Liver (tissue), 9 donors: ENCODE measurements around the gene RSRC1. TPM values are rescaled to one million over a fixed set of nuclear protein-coding genes. Genes with fewer than 3 reads are reported as not detected.

Experiments
- DNase-seq: peaks from one replicate; pipeline ENCODE4 v3.0.0-alpha.2; 2017; ENCODE audit warnings: low spot score
- H3K27ac ChIP-seq, 2 donors: one replicate each; pipeline ENCODE4 v1.7.0; 2013; ENCODE audit warnings: inconsistent platforms in 2 of 2, low read length in 2 of 2, control low read depth in 1 of 2, low read depth in 1 of 2, mild to moderate bottlenecking in 1 of 2
- H3K27me3 ChIP-seq, 4 donors: one replicate each; pipeline versions ENCODE4 v1.6.1 to v1.7.0; 2013; ENCODE audit warnings: low read length in 3 of 4, inconsistent platforms in 1 of 4, mild to moderate bottlenecking in 1 of 4, moderate library complexity in 1 of 4; ENCODE audit not compliant: control insufficient read depth in 4 of 4, insufficient read depth in 4 of 4
- H3K36me3 ChIP-seq, 4 donors: one replicate each; pipeline versions ENCODE4 v1.6.1 to v1.7.0; 2013; ENCODE audit warnings: low read length in 3 of 4, mild to moderate bottlenecking in 3 of 4, low read depth in 1 of 4, moderate library complexity in 1 of 4; ENCODE audit not compliant: control insufficient read depth in 4 of 4, insufficient read depth in 3 of 4
- H3K4me1 ChIP-seq, 4 donors: one replicate each; pipeline versions ENCODE4 v1.6.1 to v1.7.0; 2013; ENCODE audit warnings: low read length in 3 of 4, mild to moderate bottlenecking in 3 of 4, moderate library complexity in 1 of 4; ENCODE audit not compliant: control insufficient read depth in 4 of 4, insufficient read depth in 4 of 4
- H3K4me3 ChIP-seq, 3 donors: one replicate each; pipeline versions ENCODE4 v1.6.1 to v1.7.0; 2013; ENCODE audit warnings: low read length in 3 of 3, control low read depth in 1 of 3, low read depth in 1 of 3, mild to moderate bottlenecking in 1 of 3
- H3K9ac ChIP-seq, 2 donors: one replicate each; pipeline ENCODE4 v1.7.0; 2013; ENCODE audit warnings: low read length in 2 of 2, mild to moderate bottlenecking in 2 of 2, moderate library complexity in 2 of 2, control low read depth in 1 of 2, low read depth in 1 of 2
- H3K9me3 ChIP-seq, 4 donors: one replicate each; pipeline versions ENCODE4 v1.6.1 to v1.7.0; 2013; ENCODE audit warnings: low read length in 3 of 4; ENCODE audit not compliant: control insufficient read depth in 4 of 4
- ATF3 ChIP-seq: IDR thresholded peaks from 2 replicates; pipeline ENCODE4 v1.6.1; 2016; ENCODE audit warnings: antibody characterized with exemption
- CTCF ChIP-seq: fragments of 150-350 bp; IDR thresholded peaks from 2 replicates; pipeline ENCODE4 v1.5.1; 2017; ENCODE audit warnings: improper control_type of control experiment, low read depth, low read length; ENCODE audit not compliant: missing input control
- EGR1 ChIP-seq, 2 donors: IDR thresholded peaks; 2 replicates each; pipeline ENCODE4 v1.6.1; 2016 to 2018; ENCODE audit warnings: antibody characterized with exemption in 2 of 2, low read depth in 2 of 2
- FOXA1 ChIP-seq: IDR thresholded peaks from 2 replicates; pipeline ENCODE4 v1.6.1; 2016; ENCODE audit warnings: antibody characterized with exemption
- FOXA2 ChIP-seq: IDR thresholded peaks from 2 replicates; pipeline ENCODE4 v1.6.1; 2016; ENCODE audit warnings: antibody characterized with exemption
- GABPA ChIP-seq, 2 donors: IDR thresholded peaks in 1 of 2; conservative IDR thresholded peaks in 1 of 2; 2 replicates each; pipeline ENCODE4 v1.6.1; 2016; ENCODE audit warnings: antibody characterized with exemption in 2 of 2, mild to moderate bottlenecking in 1 of 2, moderate library complexity in 1 of 2
- HNF4A ChIP-seq, 2 donors: conservative IDR thresholded peaks; 2 replicates each; pipeline ENCODE4 v1.6.1; 2016; ENCODE audit warnings: antibody characterized with exemption in 2 of 2, mild to moderate bottlenecking in 2 of 2
- HNF4G ChIP-seq: IDR thresholded peaks from 2 replicates; pipeline ENCODE4 v1.6.1; 2016; ENCODE audit warnings: antibody characterized with exemption
- JUND ChIP-seq, 2 donors: IDR thresholded peaks; 2 replicates each; pipeline ENCODE4 v1.6.1; 2016; ENCODE audit warnings: antibody characterized with exemption in 2 of 2
- MAX ChIP-seq: IDR thresholded peaks from 2 replicates; pipeline ENCODE4 v1.6.1; 2016; ENCODE audit warnings: antibody characterized with exemption
- NR2F2 ChIP-seq: IDR thresholded peaks from 2 replicates; pipeline ENCODE4 v1.6.1; 2016; ENCODE audit warnings: antibody characterized with exemption
- RAD21 ChIP-seq, 2 donors: IDR thresholded peaks; 2 replicates each; pipeline ENCODE4 v1.6.1; 2016; ENCODE audit warnings: antibody characterized with exemption in 2 of 2, mild to moderate bottlenecking in 2 of 2
- REST ChIP-seq: IDR thresholded peaks from 2 replicates; pipeline ENCODE4 v1.6.1; 2016; ENCODE audit warnings: antibody characterized with exemption, mild to moderate bottlenecking
- RXRA ChIP-seq, 2 donors: IDR thresholded peaks; 2 replicates each; pipeline ENCODE4 v1.6.1; 2017 to 2018; ENCODE audit warnings: antibody characterized with exemption in 2 of 2, mild to moderate bottlenecking in 1 of 2
- SP1 ChIP-seq: IDR thresholded peaks from 2 replicates; pipeline ENCODE4 v1.6.1; 2018; ENCODE audit warnings: antibody characterized with exemption, mild to moderate bottlenecking
- TAF1 ChIP-seq: conservative IDR thresholded peaks from 2 replicates; pipeline ENCODE4 v1.6.1; 2016; ENCODE audit warnings: antibody characterized with exemption, mild to moderate bottlenecking
- YY1 ChIP-seq: IDR thresholded peaks from 2 replicates; pipeline ENCODE4 v1.6.1; 2016; ENCODE audit warnings: antibody characterized with exemption, mild to moderate bottlenecking
- ZBTB33 ChIP-seq: IDR thresholded peaks from 2 replicates; pipeline ENCODE4 v1.6.1; 2016; ENCODE audit warnings: antibody characterized with exemption
- WGBS: extraction: QIAGEN DNeasy Blood & Tissue Kit; methylation state at CpG from one replicate; pipeline ENCODE4 v1.1.7; 2013; 5-methylcytosine and 5-hydroxymethylcytosine counted together
- polyA plus RNA-seq, 2 donors: library from polyadenylated mRNA; stranded (reverse) in 1 of 2; unstranded in 1 of 2; fragments of 200-250 nt in 1 of 2; fragments of >200 nt in 1 of 2; fragmentation: Nextera tagmentation in 1 of 2; extraction: Ambion mirVana in 1 of 2; gene quantifications; one replicate each; pipeline versions ENCODE4 v1.2.1 to v1.2.3, GENCODE V29; 2013 to 2015
- total RNA-seq, 2 donors: library from RNA; depleted of rRNA; stranded (reverse); fragments of >200 nt; gene quantifications; one replicate each; pipeline ENCODE4 v1.2.3, GENCODE V29; 2014
- donor health status: healthy.
- donor health status: healthy.
- donor health status: healthy.
- donor health status: healthy.
- donor health status: healthy.

The RSRC1 gene
- total and polyA plus RNA-seq, 4 donors: 7.2 to 30.3 (median 20.7) TPM

- no peaks in the 10 kb centered on the region for H3K27me3 ChIP-seq
- no peak for DNase-seq
- H3K4me1 ChIP-seq: no peaks in the 10 kb centered on the region
- no peaks in the 10 kb centered on the region for H3K36me3 ChIP-seq
- H3K9ac ChIP-seq: no peak overlapping the region
- H3K4me3 ChIP-seq: no peak overlapping the region
- no peak for TF ChIP-seq RXRA (IDR thresholded peaks at IDR 0.05)
- TF ChIP-seq YY1: no peak
- no peak for TF ChIP-seq CTCF
- no peak for TF ChIP-seq NR2F2
- TF ChIP-seq HNF4G: no peak
- TF ChIP-seq FOXA1: no peak
- TF ChIP-seq FOXA2: no peak
- TF ChIP-seq RAD21 (IDR thresholded peaks at IDR 0.05): no peak
- no peak for TF ChIP-seq HNF4A (conservative IDR thresholded peaks at IDR 0.05)
- H3K9me3 ChIP-seq: no peaks in the 10 kb centered on the region
- WGBS: 91% methylated on average over 1 of the region's 1 CpG
- H3K27ac ChIP-seq: no peak overlapping the region
Measured at GRCh38 chr3:158185711-158186110, 75.8 kb downstream of the RSRC1 start.

- Histone ChIP-seq H3K4me3 (no peak overlapping the region), H3K27ac (no peak overlapping the region), H3K9ac (no peak overlapping the region), H3K36me3 (no peaks in the 10 kb centered on the region), H3K27me3 (no peaks in the 10 kb centered on the region), H3K4me1 (no peaks in the 10 kb centered on the region), H3K9me3 (peaks cover 0 to 9% (median 4%) of the 10 kb centered on the region in 4 donors)
- no peak for DNase-seq
- no peak for TF ChIP-seq REST
- no peak for TF ChIP-seq RAD21 (IDR thresholded peaks at IDR 0.05)
- TF ChIP-seq HNF4G: no peak
- no peak for TF ChIP-seq JUND (IDR thresholded peaks at IDR 0.05)
- TF ChIP-seq TAF1: no peak
- no peak for TF ChIP-seq RXRA (IDR thresholded peaks at IDR 0.05)
- no peak for TF ChIP-seq HNF4A (conservative IDR thresholded peaks at IDR 0.05)
- no peak for TF ChIP-seq FOXA1
- TF ChIP-seq ZBTB33: no peak
- TF ChIP-seq EGR1 (IDR thresholded peaks at IDR 0.05; ENCODE audit: low read depth in 2 of 2): no peak
- no peak for TF ChIP-seq FOXA2
- TF ChIP-seq SP1: no peak
- no peak for TF ChIP-seq MAX
- TF ChIP-seq CTCF: no peak
- no peak for TF ChIP-seq GABPA (IDR thresholded peaks at IDR 0.05 in 1 of 2, conservative IDR thresholded peaks at IDR 0.05 in 1 of 2)
- no peak for TF ChIP-seq YY1
- TF ChIP-seq NR2F2: no peak
- TF ChIP-seq ATF3: no peak
Measured at GRCh38 chr3:158200955-158201354, 91.1 kb downstream of the RSRC1 start.
